Peyer's patch (tissue), 4 donors: ENCODE measurements around the gene LRRC40.

Experiments
- POLR2A ChIP-seq, 2 donors: fragments of 450-650 bp; IDR thresholded peaks; one replicate each; pipeline ENCODE4 v1.5.1; 2017; ENCODE audit warnings: antibody characterized with exemption in 2 of 2, mild to moderate bottlenecking in 2 of 2, moderate library complexity in 2 of 2
- TF ChIP-seq, protein P1 (sequence below), 6 experiments: fragments of 450-650 bp in 4 of 6; fragments of 200-600 bp in 2 of 6; sonication (generic) in 1 of 6; IDR thresholded peaks; one replicate each; pipeline ENCODE4 v1.5.1; 2017 to 2019; ENCODE audit warnings: antibody characterized with exemption in 6 of 6, mild to moderate bottlenecking in 3 of 6, moderate library complexity in 1 of 6

DNA sequence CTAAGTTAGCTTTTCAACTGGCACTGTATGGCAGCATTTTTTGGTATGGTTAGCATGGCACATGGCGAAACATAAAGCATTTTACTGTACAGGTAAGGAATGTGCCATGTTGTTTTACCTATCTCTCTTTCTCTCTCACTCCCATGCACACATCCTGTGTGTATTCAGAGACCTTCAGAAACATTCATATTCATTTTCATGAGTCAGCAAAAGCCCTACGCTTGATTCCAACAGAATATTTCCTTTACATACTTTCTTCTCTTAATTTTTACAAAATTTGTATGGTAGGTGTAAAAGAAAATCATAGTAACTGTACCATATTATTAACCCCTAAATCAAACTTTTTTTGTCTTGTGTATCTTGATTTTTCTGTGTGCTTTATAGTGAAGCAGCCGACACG lies 26.1 kb upstream of the LRRC40 start:
- TF ChIP-seq, protein P1, sequence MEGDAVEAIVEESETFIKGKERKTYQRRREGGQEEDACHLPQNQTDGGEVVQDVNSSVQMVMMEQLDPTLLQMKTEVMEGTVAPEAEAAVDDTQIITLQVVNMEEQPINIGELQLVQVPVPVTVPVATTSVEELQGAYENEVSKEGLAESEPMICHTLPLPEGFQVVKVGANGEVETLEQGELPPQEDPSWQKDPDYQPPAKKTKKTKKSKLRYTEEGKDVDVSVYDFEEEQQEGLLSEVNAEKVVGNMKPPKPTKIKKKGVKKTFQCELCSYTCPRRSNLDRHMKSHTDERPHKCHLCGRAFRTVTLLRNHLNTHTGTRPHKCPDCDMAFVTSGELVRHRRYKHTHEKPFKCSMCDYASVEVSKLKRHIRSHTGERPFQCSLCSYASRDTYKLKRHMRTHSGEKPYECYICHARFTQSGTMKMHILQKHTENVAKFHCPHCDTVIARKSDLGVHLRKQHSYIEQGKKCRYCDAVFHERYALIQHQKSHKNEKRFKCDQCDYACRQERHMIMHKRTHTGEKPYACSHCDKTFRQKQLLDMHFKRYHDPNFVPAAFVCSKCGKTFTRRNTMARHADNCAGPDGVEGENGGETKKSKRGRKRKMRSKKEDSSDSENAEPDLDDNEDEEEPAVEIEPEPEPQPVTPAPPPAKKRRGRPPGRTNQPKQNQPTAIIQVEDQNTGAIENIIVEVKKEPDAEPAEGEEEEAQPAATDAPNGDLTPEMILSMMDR (IDR thresholded peaks at IDR 0.05), result no peak
- TF ChIP-seq POLR2A (IDR thresholded peaks at IDR 0.05), result no peak
